Measurements from ENCODE around the gene LRP10. TPM values are rescaled to one million over a fixed set of nuclear protein-coding genes. Genes with fewer than 3 reads are reported as not detected.
"Not testable (repeated sequence)": the region's sequence is repeated elsewhere in the genome, so short reads cannot be mapped to it uniquely, and the experiment has no call there.

LRP10 gene
- total RNA-seq, 2 donors from 2014 or later = 124 to 150 TPM

DNA sequence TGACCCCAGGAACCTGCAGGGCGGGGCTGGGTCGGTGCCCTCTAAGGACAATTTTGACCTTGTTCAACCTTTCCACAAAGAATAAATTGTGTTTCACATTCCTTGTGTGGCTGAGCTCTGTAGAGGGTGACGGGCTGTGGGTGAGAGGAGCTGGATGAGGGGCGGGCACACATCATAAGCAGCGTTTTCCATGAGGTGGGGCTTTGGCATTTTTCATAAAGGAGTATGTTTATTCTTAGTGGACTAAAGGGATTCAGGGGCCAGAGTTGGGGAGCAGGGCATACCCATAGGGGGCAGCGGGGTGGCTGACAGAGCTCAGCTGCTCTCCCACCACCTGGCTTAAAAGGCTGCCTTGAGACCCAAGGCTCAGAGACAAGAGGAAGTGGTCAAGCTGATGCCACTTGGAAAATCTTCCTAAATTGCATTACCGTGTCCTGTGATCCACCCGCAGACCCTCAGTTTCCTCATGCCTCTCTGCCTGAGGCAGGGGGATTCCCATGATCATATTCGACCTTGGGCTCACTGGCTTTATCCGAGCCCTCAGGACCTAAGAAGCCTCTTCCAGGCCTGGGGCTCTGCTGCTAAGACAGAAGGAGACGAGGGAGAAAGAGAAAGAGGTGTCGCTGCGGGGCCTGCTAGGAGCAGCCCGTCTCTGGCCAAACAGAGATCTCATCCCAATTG is 23.7 kb upstream of the LRP10 start:
- 37% methylated on average over 14 of the region's 14 CpGs for WGBS
- Histone ChIP-seq H3K27ac (peak overlapping the region; percentile 72 to 80), H3K27me3 (replicated peaks; ENCODE audit: insufficient read depth) (no peaks in the 10 kb centered on the region), H3K36me3 (peaks cover 10 to 28% of the 10 kb centered on the region in 2 donors), H3K9me3 (no peaks in the 10 kb centered on the region), H3K4me1 (replicated peaks) (peaks cover 15% of the 10 kb centered on the region), H3K4me3 (no peak overlapping the region)
- no peak for TF ChIP-seq POLR2AphosphoS5 (IDR thresholded peaks at IDR 0.05)
- TF ChIP-seq, protein P1, sequence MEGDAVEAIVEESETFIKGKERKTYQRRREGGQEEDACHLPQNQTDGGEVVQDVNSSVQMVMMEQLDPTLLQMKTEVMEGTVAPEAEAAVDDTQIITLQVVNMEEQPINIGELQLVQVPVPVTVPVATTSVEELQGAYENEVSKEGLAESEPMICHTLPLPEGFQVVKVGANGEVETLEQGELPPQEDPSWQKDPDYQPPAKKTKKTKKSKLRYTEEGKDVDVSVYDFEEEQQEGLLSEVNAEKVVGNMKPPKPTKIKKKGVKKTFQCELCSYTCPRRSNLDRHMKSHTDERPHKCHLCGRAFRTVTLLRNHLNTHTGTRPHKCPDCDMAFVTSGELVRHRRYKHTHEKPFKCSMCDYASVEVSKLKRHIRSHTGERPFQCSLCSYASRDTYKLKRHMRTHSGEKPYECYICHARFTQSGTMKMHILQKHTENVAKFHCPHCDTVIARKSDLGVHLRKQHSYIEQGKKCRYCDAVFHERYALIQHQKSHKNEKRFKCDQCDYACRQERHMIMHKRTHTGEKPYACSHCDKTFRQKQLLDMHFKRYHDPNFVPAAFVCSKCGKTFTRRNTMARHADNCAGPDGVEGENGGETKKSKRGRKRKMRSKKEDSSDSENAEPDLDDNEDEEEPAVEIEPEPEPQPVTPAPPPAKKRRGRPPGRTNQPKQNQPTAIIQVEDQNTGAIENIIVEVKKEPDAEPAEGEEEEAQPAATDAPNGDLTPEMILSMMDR (IDR thresholded peaks at IDR 0.05) = no peak
- TF ChIP-seq POLR2A (IDR thresholded peaks at IDR 0.05) = no peak
- DNase-seq (ENCODE audit: low spot score) = no peak
- intact Hi-C loops (cut with DNase I) = loop anchor here (10.0 kb wide), 1 partner anchor 463 kb away; no protein-coding TSS in a partner anchor

DNA sequence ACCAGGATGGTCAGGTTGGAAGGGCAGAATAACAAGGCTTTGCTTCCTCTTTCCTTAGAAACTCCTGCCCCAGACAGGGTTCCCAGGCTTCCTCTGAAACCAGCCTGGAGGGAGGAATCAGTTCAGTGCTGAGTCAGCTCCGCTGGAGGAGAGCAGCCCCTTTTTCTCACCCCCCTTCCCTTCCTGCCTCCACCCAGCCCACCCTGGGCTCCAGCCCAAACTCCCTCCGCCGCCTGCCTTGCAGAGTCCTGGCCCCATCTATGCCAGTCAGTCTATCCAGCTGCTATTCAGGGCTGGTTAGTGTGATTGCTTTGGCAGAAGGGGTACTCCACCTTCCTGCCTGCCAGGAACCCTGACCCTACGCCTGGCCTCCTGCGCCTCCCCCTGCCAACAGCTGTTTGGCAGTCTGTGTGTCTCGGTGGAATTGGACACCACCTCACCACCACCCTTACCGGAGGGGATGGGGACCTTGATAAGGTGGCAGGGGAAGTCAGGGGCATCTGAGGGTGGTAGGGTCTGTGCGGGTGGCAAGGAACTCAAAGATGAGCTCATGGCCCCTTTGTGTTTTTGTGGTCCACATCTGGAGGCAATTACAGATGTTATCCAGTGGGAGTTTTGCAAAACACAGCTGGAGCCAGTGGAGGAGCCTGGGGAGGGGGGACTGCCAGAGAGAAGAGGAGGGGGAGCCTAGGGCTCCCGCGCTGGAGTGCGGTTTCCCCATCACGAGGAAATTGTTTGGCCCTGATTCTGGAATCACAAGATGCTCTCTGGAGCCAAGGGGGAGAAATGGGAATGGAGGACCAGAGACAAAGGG is 23.0 kb upstream of the LRP10 start:
- H3K27me3 ChIP-seq (replicated peaks; ENCODE audit: insufficient read depth) = no peaks in the 10 kb centered on the region
- H3K27ac ChIP-seq = peak overlapping the region; percentile 72 to 80
- DNase-seq (ENCODE audit: low spot score) = no peak
- H3K4me3 ChIP-seq = no peak overlapping the region
- no peaks in the 10 kb centered on the region for H3K9me3 ChIP-seq
- intact Hi-C loops (cut with DNase I) = loop anchor here (10.0 kb wide), 1 partner anchor 464 kb away; no protein-coding TSS in a partner anchor
- H3K36me3 ChIP-seq = peaks cover 6 to 24% of the 10 kb centered on the region in 2 donors
- WGBS = 7% methylated on average over 12 of the region's 12 CpGs
- no peak for TF ChIP-seq POLR2A (IDR thresholded peaks at IDR 0.05)
- no peak for TF ChIP-seq POLR2AphosphoS5 (IDR thresholded peaks at IDR 0.05)
- TF ChIP-seq, protein P1 (IDR thresholded peaks at IDR 0.05) = no peak
- peaks cover 15% of the 10 kb centered on the region for H3K4me1 ChIP-seq (replicated peaks)

DNA sequence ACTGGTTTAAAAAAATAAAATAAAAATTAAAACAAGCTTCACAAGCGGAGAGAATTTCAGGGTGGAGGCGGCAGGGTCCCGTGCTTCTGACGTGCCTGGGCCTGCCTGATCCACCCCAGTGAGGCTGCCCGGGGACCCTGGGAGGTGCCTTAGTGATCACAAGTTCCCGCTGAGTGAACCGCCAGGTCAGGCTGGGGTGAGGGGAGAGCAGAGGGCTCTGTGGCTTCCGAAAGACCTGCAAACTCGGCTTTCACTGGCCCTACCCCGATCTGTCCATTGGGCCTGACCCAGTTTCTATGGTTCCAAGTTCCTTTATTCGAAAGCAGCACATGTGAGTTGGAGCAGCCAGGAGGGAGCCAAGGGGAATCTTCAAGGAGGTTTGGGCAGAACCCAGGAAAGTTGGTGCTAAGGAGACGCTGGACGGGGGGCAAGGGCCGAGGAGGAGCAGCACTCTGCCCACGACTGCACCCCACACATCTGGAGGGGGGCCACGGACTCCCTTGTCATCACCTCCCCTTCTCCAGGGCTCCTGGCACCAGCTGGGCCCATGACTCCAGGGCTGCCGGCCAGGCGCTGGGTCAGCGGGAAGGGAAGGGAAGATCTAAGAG is 22.2 kb upstream of the LRP10 start:
- H3K4me3 ChIP-seq = no peak overlapping the region
- TF ChIP-seq POLR2AphosphoS5 (IDR thresholded peaks at IDR 0.05) (no peak), POLR2A (IDR thresholded peaks at IDR 0.05) (no peak)
- TF ChIP-seq, protein P1 (IDR thresholded peaks at IDR 0.05) = no peak
- intact Hi-C loops (cut with DNase I) = loop anchor here (10.0 kb wide), 1 partner anchor 465 kb away; no protein-coding TSS in a partner anchor
- peaks cover 15% of the 10 kb centered on the region for H3K4me1 ChIP-seq (replicated peaks)
- peak overlapping the region; percentile 72 to 80 for H3K27ac ChIP-seq
- no peaks in the 10 kb centered on the region for H3K27me3 ChIP-seq (replicated peaks; ENCODE audit: insufficient read depth)
- peaks cover 6 to 20% of the 10 kb centered on the region in 2 donors for H3K36me3 ChIP-seq
- WGBS = 26% methylated on average over 19 of the region's 19 CpGs
- DNase-seq (ENCODE audit: low spot score) = peak; percentile 49
- H3K9me3 ChIP-seq = no peaks in the 10 kb centered on the region

GRCh38 chr14:22850944-22851764 is 20.4 kb upstream of the LRP10 start:
- intact Hi-C loops (cut with DNase I) = loop anchor here (5.0 to 10.0 kb wide), 2 partner anchors 86 to 294 kb away; partner anchors contain the start of gene OXA1L
- Histone ChIP-seq H3K27me3 (replicated peaks; ENCODE audit: insufficient read depth) (no peaks in the 10 kb centered on the region), H3K27ac (peak overlapping the region; percentile 67 to 72), H3K4me1 (replicated peaks) (peaks cover 15% of the 10 kb centered on the region), H3K4me3 (no peak overlapping the region), H3K9me3 (no peaks in the 10 kb centered on the region), H3K36me3 (peaks cover 0 to 3% of the 10 kb centered on the region in 2 donors)
- 59% methylated on average over 8 of the region's 9 CpGs for WGBS
- TF ChIP-seq, protein P1 (IDR thresholded peaks at IDR 0.05) = no peak
- peak; percentile 36 for TF ChIP-seq POLR2A (IDR thresholded peaks at IDR 0.05)
- TF ChIP-seq POLR2AphosphoS5 (IDR thresholded peaks at IDR 0.05) = peak; percentile 71
- peak; percentile 76 for DNase-seq (ENCODE audit: low spot score)

- not testable (repeated sequence) for DNase-seq (ENCODE audit: low spot score); H3K9me3 ChIP-seq; H3K27me3 ChIP-seq (replicated peaks; ENCODE audit: insufficient read depth); H3K4me3 ChIP-seq; H3K36me3 ChIP-seq; H3K27ac ChIP-seq
- intact Hi-C loops (cut with DNase I) = loop anchor here (2.0 to 10.0 kb wide), 3 partner anchors 29 to 295 kb away; partner anchors contain the start of gene OXA1L
- peaks cover 14% of the 10 kb centered on the region for H3K4me1 ChIP-seq (replicated peaks)
- WGBS = 78% methylated on average over 12 of the region's 12 CpGs
Observed at GRCh38 chr14:22852178-22852577, 19.4 kb upstream of the LRP10 start.

All from prostate gland (tissue), 2 donors.